PC-9 (cell line): ENCODE results near the gene ARHGAP30. TPM values are rescaled to one million over a fixed set of nuclear protein-coding genes. Genes with fewer than 3 reads are reported as not detected.
"Not testable (repeated sequence)": the region's sequence is repeated elsewhere in the genome, so short reads cannot be mapped to it uniquely, and the experiment has no call there.

Source experiments
- BruUV-seq: library from RNA; stranded (reverse); fragments of 400-500 nt; replicated peaks from 2 replicates; lab custom pipeline; 2021; lab: Mats Ljungman, UMichigan
- CTCF ChIA-PET: fragments of 300-600 bp; sonication (Branson Sonifier 250); formaldehyde crosslinking; loops from one replicate; lab custom pipeline; 2022; ENCODE audit warnings: antibody characterized with exemption; lab: Charles Lee
- POLR2A ChIA-PET: fragments of 300-600 bp; sonication (Branson Sonifier 250); formaldehyde crosslinking; loops from one replicate; lab custom pipeline; 2022; ENCODE audit warnings: antibody characterized with exemption; ENCODE audit not compliant: unreplicated experiment; lab: Charles Lee
- DNase-seq, 2 experiments: peaks; one replicate each; pipeline versions ENCODE4 v3.0.0 to v3.0.0-alpha.2; 2015 to 2022; ENCODE audit warnings: mixed read lengths in 1 of 2
- H2AFZ ChIP-seq: fragments of 200-600 bp; sonication (generic); 2 replicates; pipeline ENCODE4 v1.8.1; 2017; ENCODE audit warnings: antibody characterized with exemption
- H3F3A ChIP-seq: fragments of 200-600 bp; sonication (generic); 2 replicates; pipeline ENCODE4 v1.8.1; 2017; ENCODE audit warnings: antibody characterized with exemption, mild to moderate bottlenecking, low read depth; ENCODE audit not compliant: insufficient read depth
- H3K27ac ChIP-seq: fragments of 200-600 bp; sonication (generic); 2 replicates; pipeline ENCODE4 v1.6.1; 2016; ENCODE audit warnings: mixed run types
- H3K27me3 ChIP-seq: fragments of 200-600 bp; sonication (generic); 2 replicates; pipeline ENCODE4 v1.6.1; 2016; ENCODE audit warnings: low read depth, mixed run types; ENCODE audit not compliant: insufficient read depth
- H3K36me3 ChIP-seq: fragments of 200-600 bp; sonication (generic); 2 replicates; pipeline ENCODE4 v1.6.1; 2016; ENCODE audit warnings: low read depth, mixed run types
- H3K4me1 ChIP-seq: fragments of 200-600 bp; sonication (generic); replicated peaks from 2 replicates; pipeline ENCODE4 v1.6.1; 2016; ENCODE audit warnings: mixed run types; ENCODE audit not compliant: insufficient read depth
- H3K4me2 ChIP-seq: fragments of 200-600 bp; sonication (generic); 2 replicates; pipeline ENCODE4 v1.6.1; 2017; ENCODE audit warnings: mixed run types
- H3K4me3 ChIP-seq: fragments of 200-600 bp; sonication (generic); 2 replicates; pipeline ENCODE4 v1.6.1; 2016; ENCODE audit warnings: mixed run types
- H3K79me2 ChIP-seq: fragments of 200-600 bp; sonication (generic); 2 replicates; pipeline ENCODE4 v1.6.1; 2017; ENCODE audit warnings: low read depth, mixed run types
- H3K9me2 ChIP-seq: fragments of 200-600 bp; sonication (generic); 2 replicates; pipeline ENCODE4 v1.8.1; 2017; ENCODE audit warnings: mild to moderate bottlenecking; ENCODE audit not compliant: insufficient read depth
- H3K9me3 ChIP-seq: fragments of 200-600 bp; sonication (generic); 2 replicates; pipeline ENCODE4 v1.8.1; 2016; ENCODE audit warnings: low read depth; ENCODE audit not compliant: insufficient read depth
- H4K20me1 ChIP-seq: fragments of 200-600 bp; sonication (generic); 2 replicates; pipeline ENCODE4 v1.8.1; 2017; ENCODE audit not compliant: insufficient read depth
- CTCF ChIP-seq: fragments of 200-600 bp; sonication (generic); conservative IDR thresholded peaks from 2 replicates; pipeline ENCODE4 v1.6.1; 2017; ENCODE audit warnings: mixed run types, antibody characterized with exemption, mild to moderate bottlenecking, moderate library complexity
- EZH2 ChIP-seq: fragments of 200-600 bp; sonication (generic); IDR thresholded peaks from 2 replicates; pipeline ENCODE4 v1.8.0; 2017; ENCODE audit warnings: antibody characterized with exemption, low read depth
- intact Hi-C: fragments of 100-400 bp; cut with micrococcal nuclease; formaldehyde crosslinking; loops from one replicate; pipeline ENCODE4 v1.10.0; 2022; ENCODE audit not compliant: unreplicated experiment
- total RNA-seq: library from RNA; stranded (reverse); gene quantifications from 2 replicates; pipeline ENCODE4 v1.2.3, GENCODE V29; 2021

ARHGAP30 gene
- total RNA-seq, 1 experiment from 2014 or later = 0.46 TPM

DNA sequence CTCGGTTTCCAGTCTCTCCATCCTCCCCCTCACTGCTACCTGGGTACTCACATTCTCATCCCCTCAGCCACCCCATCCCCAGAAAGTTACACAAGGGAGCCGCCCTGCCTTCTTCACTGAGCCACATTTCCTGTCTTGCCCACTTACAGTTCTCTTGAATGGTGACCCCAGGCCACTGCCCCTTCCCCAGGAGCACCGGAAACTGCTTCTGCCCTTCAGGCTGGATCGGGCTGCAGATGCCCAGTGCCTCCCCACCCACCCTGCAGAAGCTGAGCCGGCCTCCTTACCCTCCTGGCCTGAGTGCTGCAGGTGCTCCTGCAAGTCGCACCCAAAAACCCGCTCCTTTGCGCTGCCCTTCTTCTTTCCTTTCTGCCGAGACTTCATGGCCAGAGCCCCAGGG, 450 bp downstream of the ARHGAP30 start:
- Histone ChIP-seq H3K4me1 (no peaks in the 10 kb centered on the region), H2AFZ (no peak overlapping the region), H3F3A (no peaks in the 10 kb centered on the region; the same call in none of the 2 replicates), H3K79me2 (no peaks in the 10 kb centered on the region), H3K4me2 (no peak overlapping the region), H3K9me2 (no peaks in the 10 kb centered on the region), H3K36me3 (no peaks in the 10 kb centered on the region), H3K27ac (no peak overlapping the region), H3K27me3 (no peaks in the 10 kb centered on the region), H4K20me1 (no peaks in the 10 kb centered on the region), H3K4me3 (no peak overlapping the region), H3K9me3 (no peaks in the 10 kb centered on the region)
- CTCF ChIA-PET = interaction anchor here (0.9 kb wide), 1 partner anchor 72 kb away, joined by 3 read pairs; no protein-coding TSS in a partner anchor
- no TSS peak for BruUV-seq
- intact Hi-C loops = no loop called here
- POLR2A ChIA-PET = no interaction called here
- DNase-seq = no peak
- TF ChIP-seq EZH2 (no peak), CTCF (no peak)

DNA sequence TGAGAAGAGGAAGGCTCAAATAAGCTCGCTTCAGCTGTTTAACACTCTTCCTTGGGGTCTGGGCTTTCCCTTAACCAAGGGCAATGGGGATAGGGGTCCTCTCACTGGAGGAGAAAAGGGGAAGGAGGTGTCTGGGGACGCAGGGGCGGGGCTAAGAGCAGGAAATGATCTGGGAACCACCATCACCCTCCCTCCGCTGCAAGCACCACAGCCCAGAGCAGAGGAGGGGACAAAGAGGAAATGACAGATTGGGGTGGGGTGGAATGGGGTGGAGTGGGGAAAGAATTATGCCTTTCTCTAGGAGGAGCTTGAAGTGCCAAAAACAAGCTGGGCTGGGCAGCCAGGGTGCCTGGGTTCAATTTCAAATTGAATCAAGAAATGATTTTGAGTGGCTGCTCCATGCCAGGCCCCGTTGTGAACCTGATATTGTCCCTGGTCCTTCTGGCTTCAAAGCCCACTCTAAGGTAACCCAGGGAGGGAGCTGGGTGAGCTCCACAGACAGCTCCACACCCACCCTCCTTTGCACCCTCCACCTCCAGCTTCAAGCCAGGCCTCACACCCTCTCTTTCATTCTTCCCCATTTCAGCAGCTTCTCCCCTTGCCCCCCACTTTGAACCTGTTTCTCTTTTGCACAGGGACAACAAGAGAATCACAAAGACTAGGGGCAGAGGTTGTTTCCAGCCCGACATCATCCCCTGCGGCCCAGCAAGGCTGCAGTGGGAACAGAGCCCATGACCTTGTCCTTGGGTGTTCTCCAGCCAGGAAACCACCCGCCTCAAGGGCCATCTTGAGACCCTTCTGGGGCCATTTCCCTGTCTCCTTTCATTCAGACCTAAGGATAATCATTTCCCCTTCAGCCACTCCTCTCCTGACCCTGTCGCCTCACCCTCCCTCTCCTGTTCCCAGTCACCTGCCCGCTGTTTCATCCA, 1.1 kb downstream of the ARHGAP30 start:
- Histone ChIP-seq H3K9me2 (no peaks in the 10 kb centered on the region), H3K4me1 (no peaks in the 10 kb centered on the region), H3K79me2 (no peaks in the 10 kb centered on the region), H3K36me3 (no peaks in the 10 kb centered on the region), H3F3A (no peaks in the 10 kb centered on the region; the same call in none of the 2 replicates), H3K4me2 (no peak overlapping the region), H3K9me3 (no peaks in the 10 kb centered on the region), H3K27ac (no peak overlapping the region), H2AFZ (no peak overlapping the region), H3K4me3 (no peak overlapping the region), H3K27me3 (no peaks in the 10 kb centered on the region), H4K20me1 (no peaks in the 10 kb centered on the region)
- ChIA-PET CTCF (interaction anchor here (0.6 to 0.9 kb wide), 3 partner anchors 27 to 71 kb away, joined by 3 read pairs; no protein-coding TSS in a partner anchor), POLR2A (no interaction called here)
- TF ChIP-seq EZH2 = no peak
- BruUV-seq = no TSS peak
- intact Hi-C loops = no loop called here
- DNase-seq = no peak

DNA sequence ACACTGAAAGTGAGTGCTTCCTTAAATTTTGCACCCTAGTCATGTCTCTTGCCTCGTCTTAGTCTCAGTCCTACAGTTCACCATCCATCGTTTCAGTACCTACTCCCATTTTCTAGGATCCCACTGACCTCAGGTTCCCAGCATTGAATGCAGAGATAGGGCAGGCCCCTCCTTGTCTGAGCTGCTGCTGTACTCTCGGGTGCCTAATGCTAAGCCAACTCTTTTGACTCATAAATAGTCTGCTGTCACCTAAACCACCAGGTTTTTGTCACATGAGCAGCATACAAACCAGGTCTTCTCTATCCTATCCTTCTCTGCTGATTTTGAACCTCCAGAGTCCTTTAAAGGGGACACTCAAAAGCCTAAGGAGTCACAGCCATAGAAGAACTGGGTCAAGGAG, 3.0 kb downstream of the ARHGAP30 start:
- no peak for DNase-seq
- no peak for TF ChIP-seq CTCF
- TF ChIP-seq EZH2 = no peak
- Histone ChIP-seq H3K9me2 (no peaks in the 10 kb centered on the region), H3K4me1 (no peaks in the 10 kb centered on the region), H3F3A (no peaks in the 10 kb centered on the region; the same call in none of the 2 replicates), H3K4me3 (no peak overlapping the region), H2AFZ (no peak overlapping the region), H4K20me1 (no peaks in the 10 kb centered on the region), H3K4me2 (no peak overlapping the region), H3K27me3 (no peaks in the 10 kb centered on the region), H3K27ac (no peak overlapping the region), H3K79me2 (no peaks in the 10 kb centered on the region), H3K9me3 (no peaks in the 10 kb centered on the region), H3K36me3 (no peaks in the 10 kb centered on the region)
- CTCF ChIA-PET = no interaction called here
- intact Hi-C loops = no loop called here
- no TSS peak for BruUV-seq
- POLR2A ChIA-PET = no interaction called here

GRCh38 chr1:161065681-161066080, 4.0 kb downstream of the ARHGAP30 start:
- H3K9me3 ChIP-seq, H3K4me1 ChIP-seq, DNase-seq, H3K27me3 ChIP-seq, H3K27ac ChIP-seq, H3K79me2 ChIP-seq, CTCF ChIA-PET, intact Hi-C loops, H2AFZ ChIP-seq, H3K4me3 ChIP-seq, H3K36me3 ChIP-seq, H3K9me2 ChIP-seq, H3F3A ChIP-seq, BruUV-seq, H3K4me2 ChIP-seq, H4K20me1 ChIP-seq, POLR2A ChIA-PET: not testable (repeated sequence)

GRCh38 chr1:161063936-161064335, 5.8 kb downstream of the ARHGAP30 start:
- H3K27ac ChIP-seq, POLR2A ChIA-PET, BruUV-seq, H2AFZ ChIP-seq, DNase-seq, H3K9me2 ChIP-seq, H3K27me3 ChIP-seq, H3K4me2 ChIP-seq, H3K4me1 ChIP-seq, H3K79me2 ChIP-seq, CTCF ChIA-PET, H3K4me3 ChIP-seq, H3K9me3 ChIP-seq, H3F3A ChIP-seq, H4K20me1 ChIP-seq, intact Hi-C loops, H3K36me3 ChIP-seq: not testable (repeated sequence)
